HepG2 (cell line): ENCODE results near the gene FAF2. TPM values are rescaled to one million over a fixed set of nuclear protein-coding genes. Genes with fewer than 3 reads are reported as not detected.

Experiments used
- ATM ChIP-seq: fragments of 450-650 bp; IDR thresholded peaks from 2 replicates; pipeline ENCODE4 v1.7.1; 2017; ENCODE audit warnings: mild to moderate bottlenecking, borderline replicate concordance
- CAMTA2 ChIP-seq: sonication (generic); formaldehyde crosslinking; IDR thresholded peaks from 2 replicates; pipeline ENCODE4 v1.4.0; 2020; ENCODE audit warnings: mild to moderate bottlenecking, missing genetic modification reagents, borderline replicate concordance
- GATA4 ChIP-seq: sonication (generic); IDR thresholded peaks from 2 replicates; pipeline ENCODE4 v1.6.1; 2016; ENCODE audit warnings: antibody characterized with exemption, low read depth, borderline replicate concordance
- HIVEP1 ChIP-seq: sonication (generic); formaldehyde crosslinking; IDR thresholded peaks from 2 replicates; pipeline ENCODE4 v1.4.0; 2020; ENCODE audit warnings: mild to moderate bottlenecking, missing genetic modification reagents
- HOXA7 ChIP-seq: sonication (generic); formaldehyde crosslinking; IDR thresholded peaks from 2 replicates; pipeline ENCODE4 v1.8.1; 2022; ENCODE audit warnings: mild to moderate bottlenecking, missing genetic modification reagents, moderate library complexity
- HOXD1 ChIP-seq: sonication (generic); formaldehyde crosslinking; IDR thresholded peaks from 2 replicates; pipeline ENCODE4 v1.5.0; 2020; ENCODE audit warnings: missing genetic modification reagents
- KLF13 ChIP-seq: sonication (generic); formaldehyde crosslinking; IDR thresholded peaks from 2 replicates; pipeline ENCODE4 v1.4.0; 2020; ENCODE audit warnings: mild to moderate bottlenecking, missing genetic modification reagents
- KMT2A ChIP-seq: sonication (generic); formaldehyde crosslinking; IDR thresholded peaks from 2 replicates; pipeline ENCODE4 v1.4.0; 2020; ENCODE audit warnings: missing genetic modification reagents
- REPIN1 ChIP-seq: sonication (generic); formaldehyde crosslinking; IDR thresholded peaks from 2 replicates; pipeline ENCODE4 v1.8.0; 2022; ENCODE audit warnings: missing genetic modification reagents, low read depth, mild to moderate bottlenecking, borderline replicate concordance
- SAP130 ChIP-seq: IDR thresholded peaks from 2 replicates; pipeline ENCODE4 v1.6.1; 2016; ENCODE audit warnings: low read depth
- SATB2 ChIP-seq: sonication (generic); formaldehyde crosslinking; IDR thresholded peaks from 2 replicates; pipeline ENCODE4 v1.5.0; 2020; ENCODE audit warnings: missing genetic modification reagents
- SMARCC2 ChIP-seq: fragments of 450-650 bp; IDR thresholded peaks from 2 replicates; pipeline ENCODE4 v1.6.1; 2017; ENCODE audit warnings: antibody characterized with exemption, mild to moderate bottlenecking
- TBX3 ChIP-seq: fragments of 450-650 bp; IDR thresholded peaks from 2 replicates; pipeline ENCODE4 v1.6.1; 2017; ENCODE audit warnings: antibody characterized with exemption, mild to moderate bottlenecking, inconsistent platforms, borderline replicate concordance
- YEATS2 ChIP-seq: sonication (generic); formaldehyde crosslinking; IDR thresholded peaks from 2 replicates; pipeline ENCODE4 v1.4.0; 2020; ENCODE audit warnings: missing genetic modification reagents, borderline replicate concordance
- ZFP36 ChIP-seq: fragments of 150-350 bp; IDR thresholded peaks from 2 replicates; pipeline ENCODE4 v1.6.1; 2018; ENCODE audit warnings: borderline replicate concordance, low read length, low read depth; ENCODE audit not compliant: partially characterized antibody
- ZFY ChIP-seq: sonication (generic); formaldehyde crosslinking; IDR thresholded peaks from 2 replicates; pipeline ENCODE4 v1.4.0; 2020; ENCODE audit warnings: missing genetic modification reagents
- ZMYM2 ChIP-seq: sonication (generic); formaldehyde crosslinking; IDR thresholded peaks from 2 replicates; pipeline ENCODE4 v1.8.0; 2022; ENCODE audit warnings: mild to moderate bottlenecking, missing genetic modification reagents
- ZNF33A ChIP-seq: sonication (generic); formaldehyde crosslinking; IDR thresholded peaks from 2 replicates; pipeline ENCODE4 v1.5.1; 2020; ENCODE audit warnings: missing genetic modification reagents, mild to moderate bottlenecking, moderate library complexity, borderline replicate concordance
- polyA plus RNA-seq, 8 experiments: library from polyadenylated mRNA; depleted of rRNA in 3 of 8; stranded (reverse) in 7 of 8; unstranded in 1 of 8; fragments of >200 nt; fragmentation: Illumina TruSeq in 4 of 8; extraction: Trizol in 4 of 8; gene quantifications; 2 replicates each; pipeline versions ENCODE4 v1.2.1 to v1.2.3, GENCODE V29; 2011 to 2016; ENCODE audit warnings: low read depth in 4 of 8, missing spikeins in 1 of 8, mixed read lengths in 1 of 8; ENCODE audit not compliant: insufficient read depth in 1 of 8
- total RNA-seq, 5 experiments: library from RNA; depleted of rRNA; stranded (reverse); fragments of >200 nt; fragmentation: Illumina TruSeq; extraction: Trizol; gene quantifications; 2 replicates each; pipeline ENCODE4 v1.2.3, GENCODE V29; 2016; ENCODE audit warnings: low read depth in 1 of 5
- TF ChIP-seq, protein P1 (sequence below): sonication (generic); formaldehyde crosslinking; IDR thresholded peaks from 2 replicates; pipeline ENCODE4 v1.4.0; 2020; ENCODE audit warnings: mild to moderate bottlenecking, missing genetic modification reagents
- TF ChIP-seq, protein P2 (sequence below): IDR thresholded peaks from 2 replicates; pipeline ENCODE4 v1.6.1; 2012; ENCODE audit warnings: inconsistent platforms
- TF ChIP-seq, protein P3 (sequence below): sonication (generic); formaldehyde crosslinking; IDR thresholded peaks from 2 replicates; pipeline ENCODE4 v1.8.0; 2022; ENCODE audit warnings: missing genetic modification reagents, mild to moderate bottlenecking, borderline replicate concordance
- TF ChIP-seq, protein P4 (sequence below): sonication (generic); formaldehyde crosslinking; IDR thresholded peaks from 2 replicates; pipeline ENCODE4 v1.5.1; 2020; ENCODE audit warnings: mild to moderate bottlenecking, missing genetic modification reagents, moderate library complexity

FAF2 gene
- total and polyA plus RNA-seq, 2 of the 13 experiments (the other 11 are each of a cell fraction or from before 2014, with no cell fraction given), result 27.8 to 34.3 TPM

DNA sequence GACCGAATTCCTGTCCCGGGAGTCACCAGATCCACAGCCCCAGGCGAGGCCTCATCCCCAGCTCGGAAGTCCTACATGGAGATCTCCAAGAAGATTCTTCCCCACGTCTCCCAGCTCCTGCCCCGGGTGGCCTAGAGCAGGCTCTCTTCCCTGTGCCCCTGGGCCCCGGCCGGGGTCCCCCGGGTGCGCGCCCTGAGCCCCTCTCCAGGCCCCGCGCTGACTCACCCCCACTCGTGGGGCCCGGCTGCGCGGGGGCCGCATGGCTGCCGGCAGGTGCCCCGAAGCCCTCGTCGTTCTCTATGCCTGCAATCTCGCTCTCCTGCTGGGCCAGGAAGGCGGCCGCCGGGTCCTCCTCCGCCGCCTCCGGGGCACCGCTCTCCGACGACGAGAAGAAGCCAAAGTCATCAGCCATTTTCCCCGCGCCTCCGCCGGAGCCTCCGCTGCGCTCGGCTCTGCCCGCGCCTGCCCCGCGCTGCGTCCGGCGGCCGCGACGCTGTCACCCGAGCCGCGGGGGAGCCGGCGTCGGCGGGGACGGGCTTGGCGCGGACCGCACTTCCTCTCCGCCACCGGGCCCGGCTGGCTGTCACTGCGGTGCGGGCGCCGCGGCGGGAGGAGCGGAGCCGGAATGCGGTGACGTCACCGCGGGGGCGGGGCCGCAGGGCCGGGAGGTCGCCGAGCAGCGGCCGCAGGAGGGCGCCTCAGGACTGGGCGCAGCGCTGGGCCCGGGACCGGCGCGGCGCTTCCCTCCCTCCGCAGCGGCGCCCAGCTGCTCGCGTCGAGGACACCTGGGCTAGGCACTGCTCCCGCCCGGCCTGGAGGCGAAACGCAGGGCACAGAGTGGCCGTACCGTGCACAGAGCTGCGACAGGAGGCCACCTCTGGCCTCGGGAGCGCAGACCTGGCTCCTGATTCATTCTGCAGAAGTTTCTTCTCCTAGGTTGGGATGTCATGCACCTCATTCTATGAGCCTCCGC is 31.9 kb upstream of the FAF2 start, which contains the start of gene CLTB (continued):
- TF ChIP-seq, protein P1, sequence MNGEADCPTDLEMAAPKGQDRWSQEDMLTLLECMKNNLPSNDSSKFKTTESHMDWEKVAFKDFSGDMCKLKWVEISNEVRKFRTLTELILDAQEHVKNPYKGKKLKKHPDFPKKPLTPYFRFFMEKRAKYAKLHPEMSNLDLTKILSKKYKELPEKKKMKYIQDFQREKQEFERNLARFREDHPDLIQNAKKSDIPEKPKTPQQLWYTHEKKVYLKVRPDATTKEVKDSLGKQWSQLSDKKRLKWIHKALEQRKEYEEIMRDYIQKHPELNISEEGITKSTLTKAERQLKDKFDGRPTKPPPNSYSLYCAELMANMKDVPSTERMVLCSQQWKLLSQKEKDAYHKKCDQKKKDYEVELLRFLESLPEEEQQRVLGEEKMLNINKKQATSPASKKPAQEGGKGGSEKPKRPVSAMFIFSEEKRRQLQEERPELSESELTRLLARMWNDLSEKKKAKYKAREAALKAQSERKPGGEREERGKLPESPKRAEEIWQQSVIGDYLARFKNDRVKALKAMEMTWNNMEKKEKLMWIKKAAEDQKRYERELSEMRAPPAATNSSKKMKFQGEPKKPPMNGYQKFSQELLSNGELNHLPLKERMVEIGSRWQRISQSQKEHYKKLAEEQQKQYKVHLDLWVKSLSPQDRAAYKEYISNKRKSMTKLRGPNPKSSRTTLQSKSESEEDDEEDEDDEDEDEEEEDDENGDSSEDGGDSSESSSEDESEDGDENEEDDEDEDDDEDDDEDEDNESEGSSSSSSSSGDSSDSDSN, result peak; percentile 92
- TF ChIP-seq ZFP36, result no peak
- TF ChIP-seq KMT2A (CRISPR knock-in tag), result peak; percentile 69; the same call in 1 of the 2 replicates
- peak; percentile 33; the same call in 1 of the 2 replicates for TF ChIP-seq YEATS2
- no peak for TF ChIP-seq HOXA7 (CRISPR knock-in tag)
- TF ChIP-seq HOXD1, result 0 out of 2 replicates have a peak, but pooled peaks have one; percentile 28
- peak; percentile 93 for TF ChIP-seq REPIN1 (CRISPR knock-in tag)
- no peak for TF ChIP-seq SATB2 (CRISPR knock-in tag)
- no peak for TF ChIP-seq KLF13 (CRISPR knock-in tag)
- TF ChIP-seq HIVEP1 (CRISPR knock-in tag), result no peak
- TF ChIP-seq, protein P2, sequence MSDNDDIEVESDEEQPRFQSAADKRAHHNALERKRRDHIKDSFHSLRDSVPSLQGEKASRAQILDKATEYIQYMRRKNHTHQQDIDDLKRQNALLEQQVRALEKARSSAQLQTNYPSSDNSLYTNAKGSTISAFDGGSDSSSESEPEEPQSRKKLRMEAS, result peak; percentile 86
- no peak for TF ChIP-seq ZMYM2
- TF ChIP-seq SMARCC2, result no peak
- no peak for TF ChIP-seq ZNF33A (CRISPR knock-in tag)
- no peak for TF ChIP-seq GATA4
- no peak for TF ChIP-seq CAMTA2 (CRISPR knock-in tag)
- peak; percentile 74 for TF ChIP-seq ZFY (CRISPR knock-in tag)
- no peak for TF ChIP-seq ATM
- TF ChIP-seq TBX3, result no peak
- peak; percentile 90 for TF ChIP-seq SAP130 (CRISPR knock-in tag)
- TF ChIP-seq, protein P3, sequence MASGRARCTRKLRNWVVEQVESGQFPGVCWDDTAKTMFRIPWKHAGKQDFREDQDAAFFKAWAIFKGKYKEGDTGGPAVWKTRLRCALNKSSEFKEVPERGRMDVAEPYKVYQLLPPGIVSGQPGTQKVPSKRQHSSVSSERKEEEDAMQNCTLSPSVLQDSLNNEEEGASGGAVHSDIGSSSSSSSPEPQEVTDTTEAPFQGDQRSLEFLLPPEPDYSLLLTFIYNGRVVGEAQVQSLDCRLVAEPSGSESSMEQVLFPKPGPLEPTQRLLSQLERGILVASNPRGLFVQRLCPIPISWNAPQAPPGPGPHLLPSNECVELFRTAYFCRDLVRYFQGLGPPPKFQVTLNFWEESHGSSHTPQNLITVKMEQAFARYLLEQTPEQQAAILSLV (CRISPR knock-in tag), result no peak; the same call in 1 of the 2 replicates
- TF ChIP-seq, protein P4, sequence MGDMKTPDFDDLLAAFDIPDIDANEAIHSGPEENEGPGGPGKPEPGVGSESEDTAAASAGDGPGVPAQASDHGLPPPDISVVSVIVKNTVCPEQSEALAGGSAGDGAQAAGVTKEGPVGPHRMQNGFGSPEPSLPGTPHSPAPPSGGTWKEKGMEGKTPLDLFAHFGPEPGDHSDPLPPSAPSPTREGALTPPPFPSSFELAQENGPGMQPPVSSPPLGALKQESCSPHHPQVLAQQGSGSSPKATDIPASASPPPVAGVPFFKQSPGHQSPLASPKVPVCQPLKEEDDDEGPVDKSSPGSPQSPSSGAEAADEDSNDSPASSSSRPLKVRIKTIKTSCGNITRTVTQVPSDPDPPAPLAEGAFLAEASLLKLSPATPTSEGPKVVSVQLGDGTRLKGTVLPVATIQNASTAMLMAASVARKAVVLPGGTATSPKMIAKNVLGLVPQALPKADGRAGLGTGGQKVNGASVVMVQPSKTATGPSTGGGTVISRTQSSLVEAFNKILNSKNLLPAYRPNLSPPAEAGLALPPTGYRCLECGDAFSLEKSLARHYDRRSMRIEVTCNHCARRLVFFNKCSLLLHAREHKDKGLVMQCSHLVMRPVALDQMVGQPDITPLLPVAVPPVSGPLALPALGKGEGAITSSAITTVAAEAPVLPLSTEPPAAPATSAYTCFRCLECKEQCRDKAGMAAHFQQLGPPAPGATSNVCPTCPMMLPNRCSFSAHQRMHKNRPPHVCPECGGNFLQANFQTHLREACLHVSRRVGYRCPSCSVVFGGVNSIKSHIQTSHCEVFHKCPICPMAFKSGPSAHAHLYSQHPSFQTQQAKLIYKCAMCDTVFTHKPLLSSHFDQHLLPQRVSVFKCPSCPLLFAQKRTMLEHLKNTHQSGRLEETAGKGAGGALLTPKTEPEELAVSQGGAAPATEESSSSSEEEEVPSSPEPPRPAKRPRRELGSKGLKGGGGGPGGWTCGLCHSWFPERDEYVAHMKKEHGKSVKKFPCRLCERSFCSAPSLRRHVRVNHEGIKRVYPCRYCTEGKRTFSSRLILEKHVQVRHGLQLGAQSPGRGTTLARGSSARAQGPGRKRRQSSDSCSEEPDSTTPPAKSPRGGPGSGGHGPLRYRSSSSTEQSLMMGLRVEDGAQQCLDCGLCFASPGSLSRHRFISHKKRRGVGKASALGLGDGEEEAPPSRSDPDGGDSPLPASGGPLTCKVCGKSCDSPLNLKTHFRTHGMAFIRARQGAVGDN, result peak; percentile 90
